IMR-90 (cell line): ENCODE data around the gene MAPKAP1.

Experiments
- BHLHE40 ChIP-seq: fragments of 150-350 bp; IDR thresholded peaks from 2 replicates; pipeline ENCODE4 v1.6.1; 2016; ENCODE audit warnings: mild to moderate bottlenecking, low read depth, low read length
- CEBPB ChIP-seq: IDR thresholded peaks from 2 replicates; pipeline ENCODE4 v1.6.1; 2012; ENCODE audit warnings: low read depth, low read length, improper control_type of control experiment
- ELK1 ChIP-seq: fragments of 150-350 bp; IDR thresholded peaks from 2 replicates; pipeline ENCODE4 v1.6.1; 2016; ENCODE audit warnings: low read depth, mild to moderate bottlenecking, low read length, moderate library complexity, borderline replicate concordance
- FOS ChIP-seq: fragments of 150-350 bp; IDR thresholded peaks from 2 replicates; pipeline ENCODE4 v1.6.1; 2016; ENCODE audit warnings: low read depth, low read length
- MAZ ChIP-seq: IDR thresholded peaks from 2 replicates; pipeline ENCODE4 v1.6.1; 2012; ENCODE audit warnings: low read depth, mild to moderate bottlenecking, low read length, improper control_type of control experiment, moderate library complexity, borderline replicate concordance
- POLR2A ChIP-seq: IDR thresholded peaks from 2 replicates; pipeline ENCODE4 v1.6.1; 2012; ENCODE audit warnings: mild to moderate bottlenecking, low read depth, low read length
- RAD21 ChIP-seq: IDR thresholded peaks from 2 replicates; pipeline ENCODE4 v1.6.1; 2012; ENCODE audit warnings: low read length, improper control_type of control experiment
- RCOR1 ChIP-seq: IDR thresholded peaks from 2 replicates; pipeline ENCODE4 v1.6.1; 2012; ENCODE audit warnings: mild to moderate bottlenecking, low read length, improper control_type of control experiment; ENCODE audit not compliant: insufficient replicate concordance
- RFX5 ChIP-seq: IDR thresholded peaks from 2 replicates; pipeline ENCODE4 v1.8.0; 2012; ENCODE audit warnings: low read depth, mild to moderate bottlenecking, low read length, moderate library complexity
- USF2 ChIP-seq: fragments of 150-350 bp; IDR thresholded peaks from 2 replicates; pipeline ENCODE4 v1.6.1; 2017; ENCODE audit warnings: mild to moderate bottlenecking, antibody characterized with exemption, low read length, low read depth
- TF ChIP-seq, protein P1 (sequence below): conservative IDR thresholded peaks from 2 replicates; pipeline ENCODE4 v1.5.1; 2012; ENCODE audit warnings: mild to moderate bottlenecking, low read depth, low read length, improper control_type of control experiment

- TF ChIP-seq, protein P1, sequence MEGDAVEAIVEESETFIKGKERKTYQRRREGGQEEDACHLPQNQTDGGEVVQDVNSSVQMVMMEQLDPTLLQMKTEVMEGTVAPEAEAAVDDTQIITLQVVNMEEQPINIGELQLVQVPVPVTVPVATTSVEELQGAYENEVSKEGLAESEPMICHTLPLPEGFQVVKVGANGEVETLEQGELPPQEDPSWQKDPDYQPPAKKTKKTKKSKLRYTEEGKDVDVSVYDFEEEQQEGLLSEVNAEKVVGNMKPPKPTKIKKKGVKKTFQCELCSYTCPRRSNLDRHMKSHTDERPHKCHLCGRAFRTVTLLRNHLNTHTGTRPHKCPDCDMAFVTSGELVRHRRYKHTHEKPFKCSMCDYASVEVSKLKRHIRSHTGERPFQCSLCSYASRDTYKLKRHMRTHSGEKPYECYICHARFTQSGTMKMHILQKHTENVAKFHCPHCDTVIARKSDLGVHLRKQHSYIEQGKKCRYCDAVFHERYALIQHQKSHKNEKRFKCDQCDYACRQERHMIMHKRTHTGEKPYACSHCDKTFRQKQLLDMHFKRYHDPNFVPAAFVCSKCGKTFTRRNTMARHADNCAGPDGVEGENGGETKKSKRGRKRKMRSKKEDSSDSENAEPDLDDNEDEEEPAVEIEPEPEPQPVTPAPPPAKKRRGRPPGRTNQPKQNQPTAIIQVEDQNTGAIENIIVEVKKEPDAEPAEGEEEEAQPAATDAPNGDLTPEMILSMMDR, result no peak
- TF ChIP-seq RFX5 (no peak), USF2 (no peak), POLR2A (no peak), MAZ (no peak), RAD21 (no peak), ELK1 (no peak), BHLHE40 (no peak), FOS (no peak), RCOR1 (no peak), CEBPB (no peak)
Measured at GRCh38 chr9:125756518-125756917, 49.5 kb upstream of the MAPKAP1 start.
